Calu3 (cell line): ENCODE data around the gene ACR. TPM values are rescaled to one million over a fixed set of nuclear protein-coding genes. Genes with fewer than 3 reads are reported as not detected.

Experiments
- BruUV-seq: library from RNA; stranded (reverse); fragments of 400-500 nt; replicated peaks from 2 replicates; lab custom pipeline; 2021; lab: Mats Ljungman, UMichigan
- CTCF ChIA-PET: fragments of 300-600 bp; sonication (Branson Sonifier 250); formaldehyde crosslinking; loops from one replicate; lab custom pipeline; 2022; ENCODE audit warnings: antibody characterized with exemption; lab: Charles Lee
- DNase-seq: peaks from one replicate; pipeline ENCODE4 v3.0.0; 2022
- H3K27ac Mint-ChIP-seq: one replicate; pipeline ENCODE4 v1.8.0; 2022; ENCODE audit warnings: mixed read lengths; ENCODE audit not compliant: unreplicated experiment
- H3K27me3 Mint-ChIP-seq: one replicate; pipeline ENCODE4 v1.8.0; 2022; ENCODE audit warnings: mixed read lengths; ENCODE audit not compliant: unreplicated experiment
- H3K36me3 Mint-ChIP-seq: one replicate; pipeline ENCODE4 v1.8.0; 2022; ENCODE audit warnings: mild to moderate bottlenecking, moderate library complexity, mixed read lengths; ENCODE audit not compliant: insufficient read depth, unreplicated experiment
- H3K4me1 Mint-ChIP-seq: one replicate; pipeline ENCODE4 v1.8.0; 2022; ENCODE audit warnings: mild to moderate bottlenecking, low read depth, mixed read lengths; ENCODE audit not compliant: unreplicated experiment
- H3K4me3 Mint-ChIP-seq: one replicate; pipeline ENCODE4 v1.8.0; 2022; ENCODE audit warnings: mild to moderate bottlenecking, low read depth, moderate library complexity, mixed read lengths; ENCODE audit not compliant: unreplicated experiment
- H3K9me3 Mint-ChIP-seq: one replicate; pipeline ENCODE4 v1.8.0; 2022; ENCODE audit warnings: low read depth, mixed read lengths; ENCODE audit not compliant: unreplicated experiment
- intact Hi-C: fragments of 100-400 bp; cut with micrococcal nuclease; formaldehyde crosslinking; loops from one replicate; pipeline ENCODE4 v1.10.0; 2022; ENCODE audit not compliant: unreplicated experiment
- total RNA-seq: library from RNA; stranded (reverse); gene quantifications from 2 replicates; pipeline ENCODE4 v1.2.3, GENCODE V29; 2022
- TF ChIP-seq, protein P1 (sequence below): fragments of 200-600 bp; IDR thresholded peaks from one replicate; pipeline ENCODE4 v1.8.0; 2022; ENCODE audit warnings: antibody characterized with exemption; ENCODE audit not compliant: unreplicated experiment

Gene ACR
- total RNA-seq, 1 experiment from 2014 or later = not detected

DNA sequence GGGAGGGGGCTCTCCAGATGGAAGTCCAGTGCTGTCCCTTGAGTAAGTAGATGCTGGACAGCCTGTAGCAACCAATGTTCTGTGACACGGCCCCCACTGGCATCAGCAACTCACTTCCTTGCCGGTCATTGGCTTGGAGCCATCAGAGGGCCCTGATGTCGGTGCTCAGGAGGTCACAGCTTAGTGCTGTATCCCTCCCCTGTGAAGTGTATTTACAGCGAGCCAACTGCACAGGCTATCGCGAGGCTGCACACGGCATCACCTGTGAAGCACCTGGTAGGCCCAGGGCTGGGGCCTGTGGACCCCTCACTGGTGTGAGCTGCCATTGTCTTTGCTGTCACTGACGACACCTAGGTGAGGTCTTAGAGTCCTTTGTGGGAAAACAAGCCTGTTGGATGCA, 13.4 kb upstream of the ACR start:
- CTCF ChIA-PET = no interaction called here
- no peak overlapping the region for H3K27ac Mint-ChIP-seq
- TF ChIP-seq, protein P1, sequence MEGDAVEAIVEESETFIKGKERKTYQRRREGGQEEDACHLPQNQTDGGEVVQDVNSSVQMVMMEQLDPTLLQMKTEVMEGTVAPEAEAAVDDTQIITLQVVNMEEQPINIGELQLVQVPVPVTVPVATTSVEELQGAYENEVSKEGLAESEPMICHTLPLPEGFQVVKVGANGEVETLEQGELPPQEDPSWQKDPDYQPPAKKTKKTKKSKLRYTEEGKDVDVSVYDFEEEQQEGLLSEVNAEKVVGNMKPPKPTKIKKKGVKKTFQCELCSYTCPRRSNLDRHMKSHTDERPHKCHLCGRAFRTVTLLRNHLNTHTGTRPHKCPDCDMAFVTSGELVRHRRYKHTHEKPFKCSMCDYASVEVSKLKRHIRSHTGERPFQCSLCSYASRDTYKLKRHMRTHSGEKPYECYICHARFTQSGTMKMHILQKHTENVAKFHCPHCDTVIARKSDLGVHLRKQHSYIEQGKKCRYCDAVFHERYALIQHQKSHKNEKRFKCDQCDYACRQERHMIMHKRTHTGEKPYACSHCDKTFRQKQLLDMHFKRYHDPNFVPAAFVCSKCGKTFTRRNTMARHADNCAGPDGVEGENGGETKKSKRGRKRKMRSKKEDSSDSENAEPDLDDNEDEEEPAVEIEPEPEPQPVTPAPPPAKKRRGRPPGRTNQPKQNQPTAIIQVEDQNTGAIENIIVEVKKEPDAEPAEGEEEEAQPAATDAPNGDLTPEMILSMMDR = no peak
- no peak for DNase-seq
- BruUV-seq = no TSS peak
- H3K4me1 Mint-ChIP-seq = no peaks in the 10 kb centered on the region
- no peak overlapping the region for H3K4me3 Mint-ChIP-seq
- H3K9me3 Mint-ChIP-seq = no peaks in the 10 kb centered on the region
- no peaks in the 10 kb centered on the region for H3K36me3 Mint-ChIP-seq
- peaks cover 45% of the 10 kb centered on the region for H3K27me3 Mint-ChIP-seq
- intact Hi-C loops = no loop called here

DNA sequence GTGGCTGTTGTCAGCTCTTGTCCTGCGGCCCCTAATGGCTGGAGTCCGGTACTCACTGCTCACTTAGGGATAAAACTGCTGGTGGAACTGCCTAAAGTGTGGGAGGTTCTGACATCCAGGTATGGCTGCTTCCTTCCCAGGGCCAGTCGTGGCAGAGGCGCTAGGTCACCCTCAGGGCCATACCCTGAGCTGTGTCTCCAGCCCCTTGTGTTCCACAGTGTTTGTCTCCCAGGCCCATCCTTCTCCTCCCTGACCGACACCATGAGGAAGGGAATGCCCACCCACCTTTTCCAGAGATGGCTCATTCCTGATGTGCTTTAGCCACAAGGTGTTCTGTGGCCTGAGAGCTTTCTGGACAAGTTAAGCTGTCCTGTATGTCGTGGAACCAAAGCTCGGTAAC, 12.4 kb upstream of the ACR start:
- no peak for DNase-seq
- intact Hi-C loops = no loop called here
- Mint-ChIP-seq H3K27ac (no peak overlapping the region), H3K9me3 (no peaks in the 10 kb centered on the region), H3K27me3 (peaks cover 44% of the 10 kb centered on the region), H3K4me1 (no peaks in the 10 kb centered on the region), H3K36me3 (no peaks in the 10 kb centered on the region), H3K4me3 (no peak overlapping the region)
- BruUV-seq = no TSS peak
- TF ChIP-seq, protein P1 = no peak
- CTCF ChIA-PET = no interaction called here

DNA sequence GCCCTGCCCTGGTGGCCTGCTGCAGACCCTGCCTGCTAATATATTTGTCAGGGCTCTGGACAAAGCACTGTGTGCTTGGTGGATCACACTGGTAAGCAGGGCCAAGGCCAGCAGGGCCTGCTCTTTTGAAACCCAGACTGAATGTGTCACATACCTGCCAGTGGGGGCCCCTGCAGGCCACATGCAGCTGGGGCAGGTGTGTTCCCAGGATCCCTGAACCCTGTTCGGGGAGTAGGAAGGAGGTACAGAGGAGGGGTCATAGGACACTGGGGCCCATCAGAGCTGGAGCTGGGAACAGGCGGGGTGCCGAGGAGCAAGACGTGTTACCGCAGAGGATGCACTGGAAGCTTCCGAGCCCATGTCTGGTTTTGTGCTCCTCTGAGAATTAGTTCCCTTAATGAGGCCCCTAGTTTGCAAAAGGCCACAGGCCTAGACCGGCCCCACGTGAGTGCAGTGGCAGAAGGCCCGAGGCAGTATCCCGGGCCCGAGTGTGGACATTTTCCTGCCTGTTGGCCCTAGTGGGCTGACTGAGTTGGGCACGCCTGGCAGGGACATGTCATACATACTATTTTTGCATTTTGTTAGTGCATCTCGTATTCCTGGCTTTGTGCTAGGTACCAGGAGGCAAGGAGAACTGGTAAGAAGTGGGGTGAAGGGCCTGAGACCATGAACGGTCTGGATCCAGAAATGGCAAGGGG, 11.2 kb upstream of the ACR start:
- no peak for DNase-seq
- H3K27me3 Mint-ChIP-seq = peaks cover 48% of the 10 kb centered on the region
- no peak overlapping the region for H3K4me3 Mint-ChIP-seq
- TF ChIP-seq, protein P1 = no peak
- intact Hi-C loops = no loop called here
- no peak overlapping the region for H3K27ac Mint-ChIP-seq
- H3K36me3 Mint-ChIP-seq = no peaks in the 10 kb centered on the region
- no TSS peak for BruUV-seq
- no peaks in the 10 kb centered on the region for H3K9me3 Mint-ChIP-seq
- CTCF ChIA-PET = no interaction called here
- H3K4me1 Mint-ChIP-seq = no peaks in the 10 kb centered on the region

DNA sequence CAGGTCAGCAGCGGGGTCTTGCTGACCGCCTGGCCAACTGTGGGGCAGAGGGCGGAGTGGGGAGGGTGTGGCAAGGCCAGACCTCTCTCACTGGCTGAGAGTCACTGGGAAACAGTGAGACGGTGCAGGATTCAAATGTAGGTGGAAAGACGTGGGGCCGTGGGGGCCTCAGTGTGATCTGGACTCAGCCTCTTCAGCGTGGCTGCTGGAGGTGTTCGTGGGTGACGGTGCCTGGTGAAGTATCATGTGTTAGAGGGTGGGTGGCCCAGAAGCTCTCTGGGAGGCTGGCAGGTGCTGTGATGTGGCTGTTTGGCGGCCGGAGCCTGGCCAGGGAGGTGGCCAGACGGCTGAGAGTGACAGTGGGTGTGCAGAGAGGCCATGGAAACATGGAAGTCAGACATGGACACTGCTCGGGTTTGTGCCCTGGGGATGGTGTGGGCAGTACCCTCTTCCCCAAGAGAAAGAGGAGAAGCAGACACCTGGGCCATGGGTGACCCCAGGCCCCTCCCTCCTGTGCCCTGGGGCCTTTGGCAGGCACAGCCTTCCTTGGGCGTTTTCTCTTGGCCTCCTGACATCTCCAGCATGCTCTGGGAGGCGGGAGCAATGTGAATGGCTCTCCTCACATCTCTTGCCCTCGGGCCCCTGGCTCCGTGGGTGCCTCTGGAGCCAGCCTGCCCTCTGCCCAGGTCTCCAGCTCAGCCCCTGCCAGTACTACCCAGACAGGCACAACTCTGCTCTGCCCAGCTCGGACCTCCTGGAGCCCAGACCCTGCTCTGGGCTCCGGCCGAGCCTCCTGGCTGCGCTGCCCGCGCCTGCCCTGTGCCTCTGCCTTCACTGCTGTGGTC, 10.1 kb upstream of the ACR start:
- CTCF ChIA-PET = no interaction called here
- intact Hi-C loops = no loop called here
- H3K36me3 Mint-ChIP-seq = peaks cover 4% of the 10 kb centered on the region
- H3K4me3 Mint-ChIP-seq = no peak overlapping the region
- peaks cover 5% of the 10 kb centered on the region for H3K4me1 Mint-ChIP-seq
- H3K27ac Mint-ChIP-seq = no peak overlapping the region
- no peaks in the 10 kb centered on the region for H3K9me3 Mint-ChIP-seq
- peaks cover 51% of the 10 kb centered on the region for H3K27me3 Mint-ChIP-seq
- no peak for DNase-seq
- TF ChIP-seq, protein P1 = no peak
- no TSS peak for BruUV-seq
